Muscle of leg (tissue), 11 donors: Measurements from ENCODE around the gene CHIT1. TPM values are rescaled to one million over a fixed set of nuclear protein-coding genes. Genes with fewer than 3 reads are reported as not detected.

Experiments used
- DNase-seq: peaks from one replicate; pipeline ENCODE4 v3.0.0; 2013
- H3K27ac ChIP-seq: one replicate; pipeline ENCODE4 v1.5.1; 2013; ENCODE audit warnings: mild to moderate bottlenecking, low read length, control low read depth
- H3K27me3 ChIP-seq: one replicate; pipeline ENCODE4 v1.6.1; 2013; ENCODE audit warnings: low read length; ENCODE audit not compliant: control insufficient read depth, insufficient read depth
- H3K36me3 ChIP-seq: one replicate; pipeline ENCODE4 v1.6.1; 2013; ENCODE audit warnings: low read length; ENCODE audit not compliant: control insufficient read depth, insufficient read depth
- H3K4me1 ChIP-seq: one replicate; pipeline ENCODE4 v1.6.1; 2013; ENCODE audit warnings: low read length; ENCODE audit not compliant: control insufficient read depth, insufficient read depth
- H3K4me3 ChIP-seq: one replicate; pipeline ENCODE4 v1.5.1; 2013; ENCODE audit warnings: low read length, control low read depth
- H3K9me3 ChIP-seq: replicated peaks from 2 replicates; pipeline ENCODE4 v1.6.1; 2013; ENCODE audit warnings: low read depth, low read length; ENCODE audit not compliant: control insufficient read depth
- whole genome bisulfite sequencing: methylation state at CpG from one replicate; pipeline ENCODE4 v1.1.5; 2013; ENCODE audit warnings: missing lambda C conversion rate; ENCODE audit not compliant: insufficient coverage; 5-methylcytosine and 5-hydroxymethylcytosine counted together
- polyA plus RNA-seq, 8 donors: library from polyadenylated mRNA; unstranded; fragments of 120-200 nt; gene quantifications; one replicate each; pipeline versions ENCODE4 v1.2.1 to v1.2.3, GENCODE V29; 2013; ENCODE audit warnings: inconsistent platforms in 1 of 8, low replicate concordance in 1 of 8; ENCODE audit not compliant: insufficient read length in 8 of 8, insufficient read depth in 1 of 8
- total RNA-seq: library from RNA; stranded (reverse); fragments of 120-200 nt; gene quantifications from one replicate; pipeline ENCODE4 v1.2.4, GENCODE V29; 2013

CHIT1 gene
- total and polyA plus RNA-seq, 9 donors, result 0.09 to 1.5 (median 0.57) TPM

DNA sequence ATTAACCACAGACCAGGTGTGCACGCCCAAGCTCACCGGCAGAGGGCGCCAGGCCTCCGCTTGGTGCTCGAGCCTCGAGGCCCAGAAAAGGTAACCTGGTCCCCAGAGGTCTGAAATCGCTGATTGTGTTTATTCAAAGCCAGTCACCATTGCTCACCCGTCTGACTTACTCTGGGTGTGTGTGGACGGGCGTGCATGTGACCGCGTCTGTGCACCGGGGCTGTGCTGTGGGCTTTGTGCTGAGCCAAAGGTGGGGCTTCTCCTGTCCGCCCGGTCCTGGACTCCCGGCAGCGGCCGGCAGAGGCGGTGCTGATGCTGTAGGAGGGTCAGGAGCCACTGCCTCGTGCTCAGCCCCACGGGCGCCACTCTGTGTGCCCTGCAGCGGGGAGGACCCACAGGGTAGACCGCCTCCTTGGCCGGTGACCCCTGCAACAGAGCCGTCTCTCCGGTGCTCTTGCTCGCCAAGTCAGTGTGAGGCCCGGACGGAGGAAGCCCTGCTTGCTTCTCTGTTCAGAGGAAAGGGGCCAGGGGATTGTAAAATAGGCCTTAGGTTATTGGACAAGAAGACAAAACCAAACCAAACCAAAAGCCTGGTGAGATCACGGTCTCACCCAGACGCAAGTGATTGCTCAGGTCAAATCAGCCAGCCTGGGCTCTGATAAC lies 43.9 kb upstream of the CHIT1 start:
- peak overlapping the region; percentile 49 for H3K27ac ChIP-seq
- peaks cover 74% of the 10 kb centered on the region for H3K4me1 ChIP-seq
- WGBS, result under 1% methylated on average over 23 of the region's 32 CpGs

DNA sequence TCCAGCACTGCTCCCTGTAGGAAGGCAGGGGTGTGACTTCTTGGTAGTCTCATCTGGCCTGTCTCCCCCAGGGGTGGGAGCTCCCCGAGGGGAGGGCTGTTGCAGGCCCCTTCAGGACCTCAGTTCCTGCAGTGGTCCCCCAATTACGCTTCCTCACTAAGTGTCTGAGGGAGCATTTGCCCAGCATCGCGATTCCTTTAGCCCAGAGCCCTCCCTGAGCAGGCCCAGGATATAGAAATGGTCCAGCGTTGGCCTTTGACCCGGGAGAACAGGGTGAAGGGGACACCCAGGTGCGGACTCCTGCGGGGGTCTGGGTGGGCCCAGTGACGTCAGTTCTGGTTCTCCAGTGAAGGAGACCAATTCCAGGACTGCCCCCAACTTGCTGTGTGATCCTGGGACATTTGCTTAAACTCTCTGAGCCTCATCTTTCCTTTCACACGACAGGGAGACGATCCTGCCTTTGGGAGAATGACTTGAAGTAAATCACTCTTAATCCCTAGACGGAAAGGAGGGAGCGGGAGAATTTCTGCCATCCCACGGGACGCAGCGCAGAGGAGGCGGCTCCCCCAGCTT lies 43.2 kb upstream of the CHIT1 start:
- Histone ChIP-seq H3K27me3 (peaks cover 3% of the 10 kb centered on the region), H3K36me3 (no peaks in the 10 kb centered on the region), H3K4me3 (no peak overlapping the region), H3K9me3 (no peaks in the 10 kb centered on the region), H3K4me1 (peaks cover 70% of the 10 kb centered on the region), H3K27ac (no peak overlapping the region)
- peak; percentile 19 for DNase-seq
- whole genome bisulfite sequencing, result 31% methylated on average over 15 of the region's 17 CpGs

More for the DNA sequence above, 43.9 kb upstream of the CHIT1 start:
- no peaks in the 10 kb centered on the region for H3K36me3 ChIP-seq
- H3K4me3 ChIP-seq, result peak overlapping the region; percentile 30
- no peaks in the 10 kb centered on the region for H3K9me3 ChIP-seq
- peak; percentile 89 for DNase-seq
- peaks cover 3% of the 10 kb centered on the region for H3K27me3 ChIP-seq

DNA sequence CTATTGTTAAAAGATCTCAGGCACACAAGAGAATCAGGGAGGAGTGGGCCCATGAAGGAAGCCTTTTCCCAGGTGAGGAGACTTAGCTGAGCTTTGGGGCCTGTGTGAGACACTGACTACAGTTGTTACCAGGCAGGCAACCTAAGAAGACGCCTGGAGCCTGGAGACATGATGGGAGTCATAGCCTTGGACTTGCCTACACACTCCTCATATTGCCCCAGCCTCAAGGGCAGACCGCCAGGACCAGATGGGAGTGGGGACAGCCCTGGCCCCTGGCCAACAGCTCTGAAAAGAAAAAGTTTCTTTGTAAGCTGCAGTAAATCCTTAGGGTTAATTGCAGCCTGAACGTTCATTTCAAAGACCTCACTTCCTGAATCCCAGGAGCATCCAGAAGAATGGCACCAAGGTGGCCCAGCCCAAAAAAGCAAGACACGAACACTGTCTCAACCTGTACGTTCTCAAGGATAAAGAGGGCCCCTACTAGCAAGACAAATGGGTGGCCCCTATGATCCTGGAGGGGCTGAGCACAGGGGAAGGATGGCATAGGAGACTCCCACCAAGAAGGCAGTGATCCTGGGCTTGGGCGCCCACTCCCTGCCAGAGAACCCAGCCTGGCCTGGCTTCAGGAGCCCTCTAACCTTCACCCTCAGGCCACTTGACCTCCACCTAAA lies 42.6 kb upstream of the CHIT1 start:
- no CpG with 5 or more reads among the region's 6 CpGs for WGBS
- Histone ChIP-seq H3K9me3 (no peaks in the 10 kb centered on the region), H3K27ac (no peak overlapping the region), H3K36me3 (no peaks in the 10 kb centered on the region), H3K27me3 (peaks cover 3% of the 10 kb centered on the region), H3K4me1 (peaks cover 66% of the 10 kb centered on the region), H3K4me3 (no peak overlapping the region)
- peak; percentile 53 for DNase-seq

DNA sequence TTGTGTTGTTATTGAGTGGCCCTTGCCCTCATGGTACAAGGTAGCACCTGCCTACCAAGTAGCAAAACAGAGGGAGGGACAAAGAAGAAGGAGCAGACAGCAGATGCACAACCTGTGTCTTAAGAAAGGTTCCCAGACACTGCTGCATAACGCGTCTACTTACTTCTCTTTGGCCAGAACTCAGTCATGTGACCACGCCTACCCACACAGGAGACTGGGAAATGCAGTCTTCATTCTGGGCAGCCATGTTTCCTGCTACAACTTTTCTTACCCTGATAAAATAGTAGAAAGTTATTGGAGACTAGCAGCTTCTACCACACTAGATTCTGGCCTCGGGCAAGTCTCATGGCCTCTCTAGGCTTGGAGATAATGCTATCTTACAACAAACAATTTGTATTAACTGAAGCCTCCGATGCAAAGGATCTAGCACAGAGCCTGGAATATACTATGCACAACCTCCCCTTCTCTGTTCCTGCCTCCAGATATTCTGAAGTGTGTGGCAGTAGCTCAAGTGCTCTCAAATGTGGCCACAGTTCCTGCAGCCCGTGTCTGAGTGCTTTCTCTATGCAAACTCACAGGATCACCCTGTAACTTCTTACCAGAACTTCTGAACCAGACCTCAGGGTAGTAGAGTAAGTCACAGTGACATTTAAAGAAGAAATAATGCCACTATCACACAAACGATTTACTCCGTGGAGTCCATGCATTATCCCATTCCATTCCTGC lies 41.7 kb upstream of the CHIT1 start:
- H3K9me3 ChIP-seq, result no peaks in the 10 kb centered on the region
- no peak overlapping the region for H3K4me3 ChIP-seq
- DNase-seq, result peak; percentile 89
- peaks cover 58% of the 10 kb centered on the region for H3K4me1 ChIP-seq
- no peaks in the 10 kb centered on the region for H3K36me3 ChIP-seq
- no peak overlapping the region for H3K27ac ChIP-seq
- WGBS, result no CpG with 5 or more reads among the region's 8 CpGs
- peaks cover 3% of the 10 kb centered on the region for H3K27me3 ChIP-seq

GRCh38 chr1:203270448-203270847 lies 41.0 kb upstream of the CHIT1 start:
- peaks cover 5% of the 10 kb centered on the region for H3K27me3 ChIP-seq
- no peak overlapping the region for H3K27ac ChIP-seq
- no peak overlapping the region for H3K4me3 ChIP-seq
- no peak for DNase-seq
- H3K4me1 ChIP-seq, result peaks cover 51% of the 10 kb centered on the region
- 87% methylated on average over 3 of the region's 4 CpGs for WGBS
- no peaks in the 10 kb centered on the region for H3K36me3 ChIP-seq
- H3K9me3 ChIP-seq, result no peaks in the 10 kb centered on the region

GRCh38 chr1:203269654-203270020 lies 40.2 kb upstream of the CHIT1 start:
- no peak for DNase-seq
- no peaks in the 10 kb centered on the region for H3K36me3 ChIP-seq
- H3K27ac ChIP-seq, result no peak overlapping the region
- H3K27me3 ChIP-seq, result peaks cover 5% of the 10 kb centered on the region
- H3K4me3 ChIP-seq, result no peak overlapping the region
- H3K9me3 ChIP-seq, result no peaks in the 10 kb centered on the region
- peaks cover 43% of the 10 kb centered on the region for H3K4me1 ChIP-seq
- WGBS, result 49% methylated on average over 4 of the region's 5 CpGs

DNA sequence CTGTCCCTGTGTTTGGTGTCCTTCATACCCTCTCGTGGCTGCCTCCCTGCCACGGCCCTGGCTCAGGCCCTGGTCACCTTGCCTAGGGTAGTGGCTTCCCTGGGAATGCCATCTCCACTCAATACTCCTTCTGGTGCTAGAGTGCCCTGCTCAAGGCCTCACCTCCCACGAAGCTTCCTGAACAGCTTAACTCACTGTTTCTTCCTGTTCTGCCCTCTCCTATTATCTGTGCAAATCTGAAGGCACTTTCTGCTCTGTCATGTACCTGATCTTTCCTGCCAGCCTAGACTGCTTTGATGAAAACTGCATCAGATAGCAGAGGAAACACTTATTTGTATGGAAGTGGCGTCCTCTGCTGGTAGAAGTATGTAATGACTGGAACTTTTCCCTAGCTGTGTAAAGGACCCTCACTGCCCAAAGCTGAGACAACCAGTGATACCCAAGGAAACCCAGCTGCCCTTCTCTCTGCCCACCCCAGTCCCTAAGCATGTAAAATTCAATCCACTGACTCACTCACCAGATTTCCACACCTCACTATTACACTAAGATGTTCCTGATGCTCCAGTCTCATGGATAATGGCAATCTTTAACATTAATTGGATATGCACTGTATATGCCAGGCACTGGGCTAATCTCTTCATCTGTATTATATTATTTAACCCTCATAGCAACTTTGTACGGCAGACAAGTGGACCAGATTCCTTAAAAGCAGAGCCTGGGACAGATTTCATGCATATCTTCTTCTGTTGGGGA lies 39.6 kb upstream of the CHIT1 start:
- Histone ChIP-seq H3K9me3 (no peaks in the 10 kb centered on the region), H3K36me3 (no peaks in the 10 kb centered on the region), H3K27me3 (peaks cover 5% of the 10 kb centered on the region), H3K4me1 (peaks cover 38% of the 10 kb centered on the region), H3K27ac (no peak overlapping the region), H3K4me3 (no peak overlapping the region)
- WGBS, result 71% methylated on average over 2 of the region's 5 CpGs
- DNase-seq, result peak; percentile 75

GRCh38 chr1:203267912-203268311 lies 38.4 kb upstream of the CHIT1 start:
- 35% methylated on average over 12 of the region's 15 CpGs for WGBS
- Histone ChIP-seq H3K4me1 (peaks cover 26% of the 10 kb centered on the region), H3K36me3 (no peaks in the 10 kb centered on the region), H3K27me3 (peaks cover 5% of the 10 kb centered on the region), H3K9me3 (no peaks in the 10 kb centered on the region), H3K4me3 (peak overlapping the region; percentile 85), H3K27ac (no peak overlapping the region)
- no peak for DNase-seq

DNA sequence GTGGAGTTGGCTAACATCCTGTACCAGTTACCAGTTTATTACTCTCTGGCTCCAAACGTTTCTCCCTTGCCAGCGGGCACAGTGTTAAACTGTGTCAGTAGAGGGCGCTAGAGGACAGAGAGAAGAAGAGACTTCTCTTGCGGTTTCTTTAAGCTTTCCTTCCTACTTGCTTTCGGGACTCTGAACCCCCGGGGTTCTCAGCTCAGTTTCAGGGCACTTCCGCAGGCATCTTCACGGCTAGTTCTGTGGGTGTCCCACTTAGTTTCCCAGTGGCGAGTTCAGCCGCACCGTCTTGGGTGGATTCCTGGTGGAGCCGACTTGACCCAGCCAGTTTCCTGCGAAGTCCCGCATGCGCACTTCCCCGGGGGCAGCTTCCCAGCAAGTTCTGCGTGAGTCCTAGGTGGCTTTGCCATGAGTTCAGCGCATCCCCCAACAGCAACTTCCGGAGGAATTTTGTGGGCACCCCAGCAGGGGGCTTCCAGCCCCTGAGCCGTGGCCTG lies 37.9 kb upstream of the CHIT1 start:
- Histone ChIP-seq H3K9me3 (no peaks in the 10 kb centered on the region), H3K27ac (peak overlapping the region; percentile 72), H3K4me1 (peaks cover 21% of the 10 kb centered on the region), H3K4me3 (peak overlapping the region; percentile 85), H3K36me3 (no peaks in the 10 kb centered on the region), H3K27me3 (peaks cover 5% of the 10 kb centered on the region)
- DNase-seq, result peak; percentile 94
- under 1% methylated on average over 18 of the region's 20 CpGs for WGBS
